CD8-positive, alpha-beta memory T cell (primary cell): ENCODE results near the gene CDCA4. TPM values are rescaled to one million over a fixed set of nuclear protein-coding genes. Genes with fewer than 3 reads are reported as not detected.

Experiments
- CTCF ChIA-PET: fragments of 350-600 bp; sonication (Branson Sonifier 250); formaldehyde crosslinking; loops from one replicate; lab custom pipeline; 2021; ENCODE audit warnings: antibody characterized with exemption; lab: Charles Lee
- POLR2A ChIA-PET: fragments of 350-600 bp; sonication (Branson Sonifier 250); formaldehyde crosslinking; loops from one replicate; lab custom pipeline; 2021; ENCODE audit warnings: antibody characterized with exemption; lab: Charles Lee
- DNase-seq, 5 donors: peaks; one replicate each; pipeline versions ENCODE4 v3.0.0 to v3.0.0-alpha.2; 2020 to 2022; ENCODE audit warnings: mixed read lengths in 1 of 5
- H3K27ac ChIP-seq: one replicate; pipeline ENCODE4 v1.7.0; 2013; ENCODE audit warnings: low read depth, mild to moderate bottlenecking, low read length, moderate library complexity
- H3K27me3 ChIP-seq: 2 replicates; pipeline ENCODE4 v1.7.0; 2013; ENCODE audit warnings: low read length, mild to moderate bottlenecking; ENCODE audit not compliant: insufficient read depth, poor library complexity, severe bottlenecking
- H3K36me3 ChIP-seq: 2 replicates; pipeline ENCODE4 v1.7.0; 2013; ENCODE audit warnings: mild to moderate bottlenecking, low read length, moderate library complexity; ENCODE audit not compliant: insufficient read depth
- H3K4me1 ChIP-seq: 2 replicates; pipeline ENCODE4 v1.7.0; 2013; ENCODE audit warnings: mild to moderate bottlenecking, low read length, moderate library complexity; ENCODE audit not compliant: insufficient read depth
- H3K4me3 ChIP-seq: 2 replicates; pipeline ENCODE4 v1.7.0; 2013; ENCODE audit warnings: mild to moderate bottlenecking, low read length
- H3K9me3 ChIP-seq: 2 replicates; pipeline ENCODE4 v1.7.0; 2013; ENCODE audit warnings: mild to moderate bottlenecking, low read length
- H3K27ac Mint-ChIP-seq, 8 donors: one replicate each; pipeline ENCODE4 v1.8.0; 2020 to 2021; ENCODE audit warnings: mixed read lengths in 8 of 8, mild to moderate bottlenecking in 6 of 8, inconsistent platforms in 3 of 8, moderate library complexity in 3 of 8
- H3K27me3 Mint-ChIP-seq, 2 donors: one replicate each; pipeline ENCODE4 v1.8.0; 2020 to 2021; ENCODE audit warnings: mixed read lengths in 2 of 2, mild to moderate bottlenecking in 1 of 2, moderate library complexity in 1 of 2
- H3K36me3 Mint-ChIP-seq, 3 donors: one replicate each; pipeline ENCODE4 v1.8.0; 2020 to 2021; ENCODE audit warnings: mixed read lengths in 3 of 3, inconsistent platforms in 1 of 3, mild to moderate bottlenecking in 1 of 3
- H3K4me1 Mint-ChIP-seq, 3 donors: one replicate each; pipeline ENCODE4 v1.8.0; 2020 to 2021; ENCODE audit warnings: mixed read lengths in 3 of 3, inconsistent platforms in 1 of 3, mild to moderate bottlenecking in 1 of 3
- H3K4me3 Mint-ChIP-seq, 7 donors: one replicate each; pipeline ENCODE4 v1.8.0; 2020 to 2021; ENCODE audit warnings: mixed read lengths in 7 of 7, mild to moderate bottlenecking in 6 of 7, moderate library complexity in 4 of 7, inconsistent platforms in 2 of 7
- H3K9me3 Mint-ChIP-seq, 5 donors: one replicate each; pipeline ENCODE4 v1.8.0; 2020 to 2022; ENCODE audit warnings: mixed read lengths in 5 of 5, mild to moderate bottlenecking in 3 of 5, moderate library complexity in 2 of 5, inconsistent platforms in 1 of 5
- polyA plus RNA-seq: library from polyadenylated mRNA; unstranded; fragments of 300-500 nt; fragmentation: Illumina TruSeq; gene quantifications from one replicate; pipeline ENCODE4 v1.2.3, GENCODE V29; 2021
- total RNA-seq, 2 experiments: library from RNA; stranded (reverse); gene quantifications; one replicate each; pipeline ENCODE4 v1.2.3, GENCODE V29; 2021

Gene CDCA4
- total and polyA plus RNA-seq, 3 experiments from 2014 or later: 23.8 to 76.7 (median 73.0) TPM

DNA sequence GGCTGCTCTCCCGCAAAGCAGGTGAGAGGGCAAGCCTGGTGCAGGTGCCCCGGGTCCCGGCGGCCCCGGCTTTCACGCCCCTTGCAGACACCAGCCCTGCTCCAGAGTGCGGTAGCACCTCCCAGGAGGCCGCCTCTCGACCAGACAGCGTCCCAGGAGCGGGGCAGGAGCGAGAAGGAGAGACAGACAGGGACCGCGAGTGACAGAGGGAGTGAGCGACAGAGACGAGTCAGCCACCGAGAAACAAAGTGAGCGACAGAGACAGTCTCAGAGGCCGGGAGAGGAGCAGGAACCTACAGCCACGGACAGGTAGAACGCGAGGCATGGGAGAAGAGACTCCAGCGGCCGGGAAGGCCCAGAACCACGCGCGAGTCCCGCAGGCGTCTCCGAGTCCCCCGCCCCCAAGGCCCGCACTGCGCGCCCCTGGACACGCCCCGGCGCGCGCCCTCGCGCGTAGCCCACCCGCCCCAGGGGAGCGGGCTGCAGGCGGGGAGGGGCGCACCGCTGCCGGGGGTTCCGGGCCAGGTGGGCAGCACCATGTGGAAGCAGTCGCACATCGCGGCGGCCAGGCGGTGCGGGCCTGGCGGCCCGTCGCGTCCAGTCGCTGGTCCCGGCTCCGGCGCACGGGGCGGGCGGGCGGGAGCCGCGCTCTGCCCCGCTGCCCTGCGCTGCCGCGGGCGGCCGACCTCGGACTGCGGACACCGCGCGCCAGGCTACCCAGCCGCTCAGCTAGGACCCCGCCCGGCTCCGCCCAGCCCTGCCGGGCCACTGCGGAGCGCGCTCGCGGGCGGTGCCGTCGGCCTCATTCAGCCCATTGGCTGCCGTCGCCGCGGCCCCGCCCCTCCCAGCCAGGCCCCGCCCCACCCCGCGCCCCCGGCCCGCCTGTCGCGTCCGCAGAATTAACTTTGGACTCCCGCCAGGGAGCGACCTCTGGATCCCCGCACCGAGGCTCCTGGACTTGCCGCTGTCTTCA is 42.9 kb downstream of the CDCA4 start, which contains the start of gene AHNAK2:
AHNAK2 (minus strand) TSS at position 694 of the 973 bp plus-strand sequence; CDS start at position 557, 137 bp downstream.
- peak within 1 kb of the TSS in 6 of 7 donors; percentile 70 to 90 (median 76) for H3K4me3 Mint-ChIP-seq
- no peaks in the 10 kb centered on the region for H3K36me3 Mint-ChIP-seq
- H3K36me3 ChIP-seq: no peaks in the 10 kb centered on the region
- CTCF ChIA-PET: interaction anchor here (1.2 to 6.5 kb wide), 3 partner anchors 42 to 70 kb away, joined by 4 to 122 read pairs (median 9); no protein-coding TSS in a partner anchor
- H3K27me3 Mint-ChIP-seq: peaks cover 22 to 36% of the 10 kb centered on the region in 2 donors
- peaks cover 5 to 27% (median 11%) of the 10 kb centered on the region in 3 donors for H3K4me1 Mint-ChIP-seq
- peaks cover 7% of the 10 kb centered on the region for H3K4me1 ChIP-seq
- H3K27ac Mint-ChIP-seq: peak within 1 kb of the TSS in 4 of 8 donors; percentile 14 to 77 (median 27)
- no peaks in the 10 kb centered on the region for H3K9me3 Mint-ChIP-seq
- no peaks in the 10 kb centered on the region for H3K9me3 ChIP-seq
- POLR2A ChIA-PET: no interaction called here
- peak within 1 kb of the TSS; percentile 15 for H3K4me3 ChIP-seq
- peaks cover 16% of the 10 kb centered on the region for H3K27me3 ChIP-seq
- peak; percentile 24 to 49 (median 37) for DNase-seq
- no peak within 1 kb of the TSS for H3K27ac ChIP-seq

DNA sequence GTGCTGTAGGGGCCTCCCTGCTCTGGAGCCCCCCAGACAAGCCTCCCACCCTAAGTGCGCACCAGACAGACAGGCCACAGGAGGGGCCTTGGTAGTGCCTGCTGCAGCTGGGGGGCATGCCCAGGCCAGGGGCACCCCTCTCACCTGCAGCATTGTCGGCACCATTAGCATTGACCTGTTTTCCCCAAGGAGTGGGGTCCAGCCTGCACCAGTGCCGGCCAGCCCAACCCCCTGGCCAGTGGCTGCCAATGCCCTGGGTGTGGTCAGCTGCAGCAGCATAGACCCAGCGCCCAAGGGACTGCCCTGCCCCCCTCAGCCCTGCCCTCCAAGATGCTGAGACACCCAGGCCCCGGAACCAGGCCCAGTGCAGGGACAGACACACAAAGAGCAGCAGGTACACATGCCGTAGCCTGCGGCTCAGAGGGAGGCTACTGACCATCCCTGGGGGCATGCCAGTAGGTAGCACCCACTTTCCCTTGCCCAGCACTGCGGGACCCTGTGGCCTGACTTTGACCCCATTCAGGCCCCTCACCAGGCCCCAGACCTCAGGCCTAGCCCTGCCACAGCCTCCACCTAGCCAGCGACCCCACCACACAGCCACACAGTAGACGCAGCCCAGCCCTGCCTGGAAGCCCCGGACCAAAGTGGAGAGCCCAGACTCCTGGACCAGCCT is 43.7 kb downstream of the CDCA4 start:
- H3K27ac Mint-ChIP-seq: no peak overlapping the region
- Histone ChIP-seq H3K4me3 (no peak overlapping the region), H3K27ac (no peak overlapping the region), H3K4me1 (peaks cover 7% of the 10 kb centered on the region), H3K9me3 (no peaks in the 10 kb centered on the region), H3K27me3 (peaks cover 16% of the 10 kb centered on the region), H3K36me3 (no peaks in the 10 kb centered on the region)
- POLR2A ChIA-PET: no interaction called here
- H3K27me3 Mint-ChIP-seq: peaks cover 22 to 36% of the 10 kb centered on the region in 2 donors
- H3K4me1 Mint-ChIP-seq: peaks cover 5 to 27% (median 11%) of the 10 kb centered on the region in 3 donors
- CTCF ChIA-PET: interaction anchor here (0.8 to 6.5 kb wide), 9 partner anchors 8 to 110 kb away, joined by 3 to 122 read pairs (median 6); partner anchors contain the start of gene GPR132
- H3K36me3 Mint-ChIP-seq: no peaks in the 10 kb centered on the region
- H3K4me3 Mint-ChIP-seq: peak overlapping the region in 5 of 7 donors; percentile 8 to 85 (median 77)
- DNase-seq: peak in 1 of 5 donors; percentile 47
- no peaks in the 10 kb centered on the region for H3K9me3 Mint-ChIP-seq

DNA sequence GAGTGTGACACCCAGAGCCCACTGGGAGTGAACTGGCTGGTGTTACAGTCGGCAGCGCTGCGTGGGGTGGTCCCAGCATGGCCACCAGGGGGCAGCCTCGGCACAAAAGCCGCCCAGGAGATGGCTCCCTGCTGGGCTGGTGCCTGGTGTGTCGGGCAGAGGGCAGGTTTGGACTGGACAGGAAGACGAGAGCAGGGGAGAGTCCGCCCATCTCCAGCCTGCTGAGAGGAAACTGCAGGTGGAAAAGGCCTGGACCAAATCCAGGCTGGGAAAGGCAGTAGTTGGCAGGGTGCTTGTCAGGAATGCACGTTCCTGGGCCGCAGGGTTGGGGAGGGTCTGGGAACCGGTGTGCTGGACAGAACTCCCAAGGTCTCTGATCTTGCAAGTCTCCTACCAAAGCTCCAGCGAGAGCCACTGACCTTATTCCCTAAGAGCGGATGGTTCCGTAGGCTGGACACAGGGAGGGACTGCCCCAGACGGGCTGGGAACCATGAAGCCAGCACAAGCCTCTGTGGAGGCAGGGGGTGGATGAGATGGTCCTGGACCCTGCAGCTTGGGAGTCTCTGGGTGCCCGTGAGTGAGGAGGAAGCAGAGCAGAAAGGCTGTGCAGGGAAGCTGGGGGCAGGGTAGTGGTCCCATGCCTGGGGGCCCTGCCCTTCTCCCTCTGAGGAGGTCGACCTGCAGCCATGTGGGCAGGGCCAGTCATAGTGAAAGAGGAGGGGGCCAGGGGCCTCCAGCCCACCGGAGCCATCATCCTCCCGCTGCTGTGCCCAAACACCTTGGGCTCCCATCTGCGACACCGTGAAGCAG is 44.5 kb downstream of the CDCA4 start:
- Histone ChIP-seq H3K9me3 (no peaks in the 10 kb centered on the region), H3K27ac (no peak overlapping the region), H3K27me3 (peaks cover 16% of the 10 kb centered on the region), H3K4me1 (peaks cover 7% of the 10 kb centered on the region), H3K36me3 (no peaks in the 10 kb centered on the region), H3K4me3 (no peak overlapping the region)
- Mint-ChIP-seq H3K9me3 (no peaks in the 10 kb centered on the region), H3K4me1 (peaks cover 5 to 27% (median 11%) of the 10 kb centered on the region in 3 donors), H3K27me3 (peaks cover 22 to 38% of the 10 kb centered on the region in 2 donors), H3K4me3 (peak overlapping the region in 6 of 7 donors; percentile 32 to 82 (median 68)), H3K36me3 (no peaks in the 10 kb centered on the region), H3K27ac (peak overlapping the region in 3 of 8 donors; percentile 37 to 87 (median 43))
- ChIA-PET CTCF (interaction anchor here (0.7 to 6.5 kb wide), 17 partner anchors 8 to 376 kb away, joined by 3 to 122 read pairs (median 5); partner anchors contain the start of gene GPR132), POLR2A (interaction anchor here (2.0 kb wide), 1 partner anchor 69 kb away, joined by 7 read pairs; no protein-coding TSS in a partner anchor)
- peak; percentile 75 to 88 (median 84) for DNase-seq

DNA sequence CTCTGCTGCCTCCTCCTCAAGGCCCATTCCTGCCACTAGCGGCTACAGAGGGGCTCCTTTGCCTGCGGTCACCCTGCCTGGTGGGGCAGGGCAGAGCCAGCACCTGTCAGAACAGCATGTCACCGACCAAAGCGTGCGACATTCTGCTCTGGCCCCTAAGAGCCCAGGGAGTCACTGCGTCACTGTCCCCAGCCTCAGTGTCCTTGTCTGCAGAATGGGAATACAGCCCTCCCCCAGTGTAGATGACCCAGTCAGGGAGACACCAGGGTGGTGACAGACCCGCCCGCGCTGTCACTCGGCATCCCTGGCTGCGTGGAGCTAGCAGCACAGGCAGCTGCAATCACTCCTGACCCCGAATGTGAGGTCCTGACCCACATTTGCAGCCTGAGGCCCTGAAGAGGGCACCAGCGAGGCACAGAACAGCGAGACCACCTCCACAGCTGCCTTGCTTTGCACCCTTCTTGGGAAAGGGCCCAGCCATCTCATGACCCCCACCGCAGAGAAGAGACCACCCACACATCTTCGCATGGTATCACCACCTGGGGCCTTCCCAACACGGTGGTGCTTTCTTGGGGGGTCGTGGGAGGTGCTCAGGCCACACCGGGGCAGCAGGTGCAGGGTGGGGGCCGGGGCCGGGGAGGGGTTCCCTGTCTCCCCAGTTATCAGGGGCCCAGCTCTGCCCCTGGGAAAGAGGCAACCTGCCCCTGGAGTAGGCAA is 45.2 kb downstream of the CDCA4 start:
- no peak overlapping the region for H3K4me3 ChIP-seq
- Mint-ChIP-seq H3K4me1 (peaks cover 5 to 27% (median 11%) of the 10 kb centered on the region in 3 donors), H3K9me3 (no peaks in the 10 kb centered on the region), H3K27ac (peak overlapping the region in 2 of 8 donors; percentile 37 to 84), H3K27me3 (peaks cover 22 to 38% of the 10 kb centered on the region in 2 donors), H3K4me3 (peak overlapping the region in 1 of 7 donors; percentile 32), H3K36me3 (no peaks in the 10 kb centered on the region)
- ChIA-PET POLR2A (interaction anchor here (1.3 to 2.0 kb wide), 2 partner anchors 50 to 70 kb away, joined by 3 to 7 read pairs; no protein-coding TSS in a partner anchor), CTCF (interaction anchor here (0.7 to 6.5 kb wide), 16 partner anchors 9 to 376 kb away, joined by 3 to 122 read pairs (median 6); partner anchors contain the start of gene GPR132)
- H3K27me3 ChIP-seq: peaks cover 16% of the 10 kb centered on the region
- no peaks in the 10 kb centered on the region for H3K9me3 ChIP-seq
- peaks cover 7% of the 10 kb centered on the region for H3K4me1 ChIP-seq
- H3K27ac ChIP-seq: no peak overlapping the region
- H3K36me3 ChIP-seq: no peaks in the 10 kb centered on the region
- DNase-seq: peak in 1 of 5 donors; percentile 17

DNA sequence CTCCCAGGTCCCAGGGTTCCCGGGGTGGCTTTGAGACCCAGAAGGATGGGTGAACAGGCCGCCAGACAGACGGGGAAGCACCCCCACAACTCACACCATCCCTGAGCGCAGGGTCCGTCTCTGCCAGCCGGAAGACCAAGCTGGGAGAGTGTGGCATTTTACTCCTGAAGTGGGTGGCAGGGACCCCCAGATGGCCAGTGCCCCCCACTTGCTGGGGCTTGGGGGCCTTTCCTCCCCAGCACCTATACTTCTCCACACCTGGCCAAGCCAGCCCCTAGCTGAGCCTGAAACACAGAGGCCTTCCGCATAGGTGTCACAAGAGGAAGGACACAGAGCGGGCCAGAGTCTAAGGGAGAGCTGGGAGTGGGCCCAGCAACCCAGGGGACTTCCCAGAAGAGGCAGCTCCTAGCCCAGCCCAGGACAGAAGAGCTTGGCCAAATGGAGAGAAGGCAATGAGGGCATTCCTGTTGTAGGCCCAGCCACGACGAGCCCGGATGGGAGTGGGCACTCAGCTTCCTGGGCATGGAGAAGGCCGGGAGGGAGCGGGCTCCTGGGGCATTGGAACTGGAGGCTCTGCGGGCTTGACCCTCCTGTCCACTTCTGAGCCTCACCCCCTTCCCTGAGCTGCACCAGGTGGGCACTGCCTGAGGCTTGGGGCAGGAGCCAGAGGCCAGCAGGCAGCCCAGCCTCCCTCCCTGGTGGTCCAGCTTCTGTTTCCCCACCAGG is 46.1 kb downstream of the CDCA4 start:
- CTCF ChIA-PET: interaction anchor here (0.9 to 6.5 kb wide), 15 partner anchors 10 to 377 kb away, joined by 3 to 122 read pairs (median 5); partner anchors contain the start of gene CLBA1
- Mint-ChIP-seq H3K4me3 (no peak overlapping the region), H3K27ac (peak overlapping the region in 1 of 8 donors; percentile 50), H3K9me3 (no peaks in the 10 kb centered on the region), H3K4me1 (peaks cover 5 to 27% (median 11%) of the 10 kb centered on the region in 3 donors), H3K27me3 (peaks cover 20 to 37% of the 10 kb centered on the region in 2 donors), H3K36me3 (no peaks in the 10 kb centered on the region)
- Histone ChIP-seq H3K27ac (no peak overlapping the region), H3K9me3 (no peaks in the 10 kb centered on the region), H3K4me3 (no peak overlapping the region), H3K36me3 (no peaks in the 10 kb centered on the region), H3K4me1 (peaks cover 7% of the 10 kb centered on the region), H3K27me3 (peaks cover 16% of the 10 kb centered on the region)
- POLR2A ChIA-PET: interaction anchor here (1.3 to 2.0 kb wide), 2 partner anchors 51 to 71 kb away, joined by 3 to 7 read pairs; no protein-coding TSS in a partner anchor
- no peak for DNase-seq

DNA sequence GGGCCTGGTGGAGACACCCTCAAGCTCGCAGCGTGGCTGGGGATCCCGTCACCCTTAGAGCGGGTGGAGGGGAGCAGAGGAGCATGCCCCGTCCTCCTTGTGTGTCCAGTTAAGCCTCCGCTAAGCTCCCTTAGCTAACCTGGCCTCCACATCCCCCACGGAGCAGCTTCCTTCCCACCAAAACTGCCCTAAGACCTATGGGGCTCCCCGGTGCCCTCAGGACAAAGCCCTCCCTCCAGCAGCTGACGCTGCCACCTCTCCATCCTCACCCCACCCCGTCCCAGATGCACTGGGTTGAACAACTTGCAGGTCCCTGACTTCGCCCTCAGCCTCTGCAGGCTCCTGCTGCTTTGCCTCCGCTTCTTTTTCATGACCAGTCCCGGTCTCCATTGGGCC is 46.7 kb downstream of the CDCA4 start:
- no peaks in the 10 kb centered on the region for H3K9me3 ChIP-seq
- peaks cover 7% of the 10 kb centered on the region for H3K4me1 ChIP-seq
- Mint-ChIP-seq H3K4me1 (peaks cover 5 to 25% (median 11%) of the 10 kb centered on the region in 3 donors), H3K27me3 (peaks cover 16 to 32% of the 10 kb centered on the region in 2 donors), H3K9me3 (no peaks in the 10 kb centered on the region), H3K4me3 (no peak overlapping the region), H3K27ac (peak overlapping the region in 1 of 8 donors; percentile 50), H3K36me3 (no peaks in the 10 kb centered on the region)
- no peaks in the 10 kb centered on the region for H3K36me3 ChIP-seq
- no peak overlapping the region for H3K27ac ChIP-seq
- DNase-seq: no peak
- CTCF ChIA-PET: interaction anchor here (1.0 to 6.5 kb wide), 8 partner anchors 11 to 227 kb away, joined by 3 to 122 read pairs (median 6); partner anchors contain the start of gene CLBA1
- POLR2A ChIA-PET: interaction anchor here (2.0 kb wide), 1 partner anchor 72 kb away, joined by 7 read pairs; no protein-coding TSS in a partner anchor
- peaks cover 16% of the 10 kb centered on the region for H3K27me3 ChIP-seq
- no peak overlapping the region for H3K4me3 ChIP-seq
